B cell (primary cell): ENCODE measurements around the gene VCL.

Experiments used
- EZH2 ChIP-seq: IDR thresholded peaks from 2 replicates; pipeline ENCODE4 v1.6.1; 2012; ENCODE audit warnings: borderline replicate concordance, low read depth, mild to moderate bottlenecking, moderate library complexity, low read length; ENCODE audit not compliant: insufficient read depth, poor library complexity, severe bottlenecking
- TF ChIP-seq, protein P1 (sequence below): fragments of 200-600 bp; IDR thresholded peaks from one replicate; pipeline ENCODE4 v1.8.0; 2022; ENCODE audit warnings: antibody characterized with exemption, mild to moderate bottlenecking

DNA sequence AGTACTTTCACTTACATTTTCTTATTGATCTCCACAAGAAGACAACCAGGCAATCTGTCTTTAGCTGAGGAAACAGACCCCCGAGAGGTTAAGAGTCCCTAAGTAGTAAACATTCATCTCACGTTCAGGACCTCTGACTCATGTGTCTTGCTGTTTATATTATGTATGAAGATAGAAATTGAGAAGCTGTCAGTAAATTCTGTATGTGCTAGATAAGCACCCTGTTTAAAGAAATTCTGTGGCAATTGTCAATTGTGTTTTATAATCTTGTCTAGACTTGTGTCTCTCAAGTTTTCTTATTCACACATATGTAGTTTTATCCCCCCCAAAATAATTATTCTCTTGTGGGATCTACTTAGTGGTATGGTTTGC lies 167.6 kb downstream of the VCL start:
- TF ChIP-seq, protein P1, sequence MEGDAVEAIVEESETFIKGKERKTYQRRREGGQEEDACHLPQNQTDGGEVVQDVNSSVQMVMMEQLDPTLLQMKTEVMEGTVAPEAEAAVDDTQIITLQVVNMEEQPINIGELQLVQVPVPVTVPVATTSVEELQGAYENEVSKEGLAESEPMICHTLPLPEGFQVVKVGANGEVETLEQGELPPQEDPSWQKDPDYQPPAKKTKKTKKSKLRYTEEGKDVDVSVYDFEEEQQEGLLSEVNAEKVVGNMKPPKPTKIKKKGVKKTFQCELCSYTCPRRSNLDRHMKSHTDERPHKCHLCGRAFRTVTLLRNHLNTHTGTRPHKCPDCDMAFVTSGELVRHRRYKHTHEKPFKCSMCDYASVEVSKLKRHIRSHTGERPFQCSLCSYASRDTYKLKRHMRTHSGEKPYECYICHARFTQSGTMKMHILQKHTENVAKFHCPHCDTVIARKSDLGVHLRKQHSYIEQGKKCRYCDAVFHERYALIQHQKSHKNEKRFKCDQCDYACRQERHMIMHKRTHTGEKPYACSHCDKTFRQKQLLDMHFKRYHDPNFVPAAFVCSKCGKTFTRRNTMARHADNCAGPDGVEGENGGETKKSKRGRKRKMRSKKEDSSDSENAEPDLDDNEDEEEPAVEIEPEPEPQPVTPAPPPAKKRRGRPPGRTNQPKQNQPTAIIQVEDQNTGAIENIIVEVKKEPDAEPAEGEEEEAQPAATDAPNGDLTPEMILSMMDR = no peak
- no peak for TF ChIP-seq EZH2
